Natural killer cell (primary cell): ENCODE measurements around the gene GPR157. TPM values are rescaled to one million over a fixed set of nuclear protein-coding genes. Genes with fewer than 3 reads are reported as not detected.

Source experiments
- ATAC-seq, 3 donors: fragments of 150-1000 bp in 2 of 3; fragments of 200-7000 bp in 1 of 3; cut with Tn5 transposase; 1 replicate in 1 of 3; 2 replicates in 2 of 3; pipeline ENCODE4 v1.10.0; 2021; ENCODE audit warnings: mild to moderate bottlenecking in 2 of 3, moderate library complexity in 2 of 3
- DNase-seq, 2 donors: peaks; one replicate each; pipeline versions ENCODE4 v3.0.0 to v3.0.0-alpha.2; 2013 to 2021; ENCODE audit warnings: mixed read lengths in 1 of 2
- H3K27ac ChIP-seq: one replicate; pipeline ENCODE4 v1.5.1; 2013; ENCODE audit warnings: mild to moderate bottlenecking, low read length
- H3K27me3 ChIP-seq: one replicate; pipeline ENCODE4 v1.6.1; 2013; ENCODE audit warnings: low read length; ENCODE audit not compliant: control insufficient read depth, insufficient read depth
- H3K36me3 ChIP-seq: one replicate; pipeline ENCODE4 v1.6.1; 2013; ENCODE audit warnings: low read length; ENCODE audit not compliant: control insufficient read depth, insufficient read depth
- H3K4me1 ChIP-seq: one replicate; pipeline ENCODE4 v1.6.1; 2013; ENCODE audit warnings: low read length; ENCODE audit not compliant: control insufficient read depth, insufficient read depth
- H3K4me3 ChIP-seq: one replicate; pipeline ENCODE4 v1.5.1; 2013; ENCODE audit warnings: low read length
- H3K9me3 ChIP-seq: one replicate; pipeline ENCODE4 v1.6.1; 2013; ENCODE audit warnings: low read length; ENCODE audit not compliant: control insufficient read depth, insufficient read depth
- H3K27ac Mint-ChIP-seq, 2 donors: one replicate each; pipeline ENCODE4 v1.8.0; 2022; ENCODE audit warnings: mild to moderate bottlenecking in 2 of 2, mixed read lengths in 2 of 2, moderate library complexity in 1 of 2
- H3K27me3 Mint-ChIP-seq, 2 donors: one replicate each; pipeline ENCODE4 v1.8.0; 2022; ENCODE audit warnings: low read depth in 2 of 2, mixed read lengths in 2 of 2
- H3K36me3 Mint-ChIP-seq: one replicate; pipeline ENCODE4 v1.8.0; 2022; ENCODE audit warnings: mixed read lengths
- H3K4me1 Mint-ChIP-seq, 2 donors: one replicate each; pipeline ENCODE4 v1.8.0; 2022; ENCODE audit warnings: mixed read lengths in 2 of 2
- H3K4me3 Mint-ChIP-seq: one replicate; pipeline ENCODE4 v1.8.0; 2022; ENCODE audit warnings: mild to moderate bottlenecking, moderate library complexity, mixed read lengths
- H3K9me3 Mint-ChIP-seq, 2 donors: one replicate each; pipeline ENCODE4 v1.8.0; 2022; ENCODE audit warnings: mixed read lengths in 2 of 2
- CTCF ChIP-seq: fragments of 200-600 bp; IDR thresholded peaks from one replicate; pipeline ENCODE4 v1.8.0; 2022; ENCODE audit warnings: antibody characterized with exemption
- WGBS: methylation state at CpG from one replicate; pipeline ENCODE4 v1.1.7; 2013; ENCODE audit warnings: missing lambda C conversion rate; ENCODE audit not compliant: insufficient coverage; 5-methylcytosine and 5-hydroxymethylcytosine counted together
- intact Hi-C: fragments of 100-400 bp; cut with micrococcal nuclease; formaldehyde crosslinking; loops from one replicate; pipeline ENCODE4 v1.14.2; 2022
- total RNA-seq, 4 donors: library from RNA; stranded (reverse); fragments of 120-200 nt in 1 of 4; gene quantifications; one replicate each; pipeline versions ENCODE4 v1.2.3 to v1.2.4, GENCODE V29; 2013 to 2022

GPR157 gene
- total RNA-seq, 3 donors from 2014 or later (not counting 1 experiment from before 2014, with no cell fraction given): 1.00 to 1.2 (median 1.1) TPM

GRCh38 chr1:9073143-9073542 is 55.8 kb downstream of the GPR157 start:
- peaks cover 3% of the 10 kb centered on the region for H3K27me3 ChIP-seq
- TF ChIP-seq CTCF: no peak
- no peak overlapping the region for H3K27ac ChIP-seq
- no peak overlapping the region for H3K4me3 ChIP-seq
- 91% methylated on average over 3 of the region's 3 CpGs for WGBS
- H3K4me1 ChIP-seq: peaks cover 17% of the 10 kb centered on the region
- intact Hi-C loops: no loop called here
- H3K36me3 ChIP-seq: no peaks in the 10 kb centered on the region
- ATAC-seq (no peak), DNase-seq (no peak)
- Mint-ChIP-seq H3K4me3 (no peak overlapping the region), H3K4me1 (peaks cover 12 to 16% of the 10 kb centered on the region in 2 donors), H3K9me3 (no peaks in the 10 kb centered on the region), H3K36me3 (no peaks in the 10 kb centered on the region), H3K27ac (no peak overlapping the region), H3K27me3 (peaks cover 7 to 8% of the 10 kb centered on the region in 2 donors)
- no peaks in the 10 kb centered on the region for H3K9me3 ChIP-seq

GRCh38 chr1:9071554-9072235 is 57.2 kb downstream of the GPR157 start:
- peaks cover 3% of the 10 kb centered on the region for H3K27me3 ChIP-seq
- ATAC-seq (no peak), DNase-seq (no peak)
- H3K9me3 ChIP-seq: no peaks in the 10 kb centered on the region
- TF ChIP-seq CTCF: no peak
- Mint-ChIP-seq H3K27me3 (peaks cover 7% of the 10 kb centered on the region in 2 donors), H3K4me1 (peaks cover 9 to 13% of the 10 kb centered on the region in 2 donors), H3K27ac (no peak overlapping the region), H3K9me3 (no peaks in the 10 kb centered on the region), H3K36me3 (no peaks in the 10 kb centered on the region), H3K4me3 (no peak overlapping the region)
- no peak overlapping the region for H3K4me3 ChIP-seq
- H3K36me3 ChIP-seq: no peaks in the 10 kb centered on the region
- intact Hi-C loops: no loop called here
- 95% methylated on average over 48 of the region's 50 CpGs for WGBS
- H3K4me1 ChIP-seq: peaks cover 12% of the 10 kb centered on the region
- H3K27ac ChIP-seq: no peak overlapping the region

GRCh38 chr1:9070486-9070885 is 58.4 kb downstream of the GPR157 start:
- no peak overlapping the region for H3K4me3 Mint-ChIP-seq
- no peaks in the 10 kb centered on the region for H3K36me3 Mint-ChIP-seq
- peaks cover 9 to 13% of the 10 kb centered on the region in 2 donors for H3K4me1 Mint-ChIP-seq
- DNase-seq (no peak), ATAC-seq (no peak)
- Histone ChIP-seq H3K4me1 (peaks cover 12% of the 10 kb centered on the region), H3K27me3 (peaks cover 3% of the 10 kb centered on the region), H3K27ac (no peak overlapping the region), H3K9me3 (no peaks in the 10 kb centered on the region), H3K4me3 (no peak overlapping the region), H3K36me3 (no peaks in the 10 kb centered on the region)
- WGBS: 80% methylated on average over 5 of the region's 7 CpGs
- peaks cover 7% of the 10 kb centered on the region in 2 donors for H3K27me3 Mint-ChIP-seq
- no peaks in the 10 kb centered on the region for H3K9me3 Mint-ChIP-seq
- intact Hi-C loops: no loop called here
- no peak overlapping the region for H3K27ac Mint-ChIP-seq
- no peak for TF ChIP-seq CTCF
